ENCODE results near the gene SETD2. TPM values are rescaled to one million over a fixed set of nuclear protein-coding genes. Genes with fewer than 3 reads are reported as not detected.

The SETD2 gene
- total RNA-seq, 1 experiment from 2014 or later = 24.1 TPM

GRCh38 chr3:47158208-47158607, 5.7 kb downstream of the SETD2 start:
- POLR2A ChIA-PET (ENCODE audit: unreplicated experiment) = no interaction called here
- BruUV-seq (replicated peaks) = no TSS peak
- no peaks in the 10 kb centered on the region for H3F3A ChIP-seq (ENCODE audit: low read length, unreplicated experiment)
- H3K9me2 ChIP-seq (replicated peaks; ENCODE audit: low read length) = no peaks in the 10 kb centered on the region
- H2AFZ ChIP-seq (ENCODE audit: low read length) = no peak overlapping the region
- H3K4me1 ChIP-seq (ENCODE audit: insufficient read depth, low read length) = peaks cover 7% of the 10 kb centered on the region; the same call in 1 of the 2 replicates
- TF ChIP-seq CTCF (conservative IDR thresholded peaks at IDR 0.05; ENCODE audit: low read depth, low read length) (no peak), EZH2 (IDR thresholded peaks at IDR 0.05; ENCODE audit: low read length, unreplicated experiment) (no peak), EZH2phosphoT487 (IDR thresholded peaks at IDR 0.05; ENCODE audit: borderline replicate concordance, low read length) (no peak)
- no peaks in the 10 kb centered on the region for H3K36me3 ChIP-seq (ENCODE audit: low read depth, low read length)
- H3K27ac ChIP-seq (ENCODE audit: low read length) = no peak overlapping the region
- peaks cover 100% of the 10 kb centered on the region for H3K79me2 ChIP-seq (ENCODE audit: low read length)
- no peak for DNase-seq
- H3K9me3 ChIP-seq (ENCODE audit: low read length) = no peaks in the 10 kb centered on the region
- intact Hi-C loops (cut with micrococcal nuclease) = no loop called here
- no peak overlapping the region for H3K4me2 ChIP-seq (ENCODE audit: low read length)
- H4K20me1 ChIP-seq (ENCODE audit: low read length) = peaks cover 85% of the 10 kb centered on the region
- no peak overlapping the region for H3K9ac ChIP-seq (ENCODE audit: low read length)
- H3K27me3 ChIP-seq (ENCODE audit: low read length) = no peaks in the 10 kb centered on the region
- CTCF ChIA-PET = no interaction called here
- no peak overlapping the region for H3K4me3 ChIP-seq (ENCODE audit: low read length)
- ATAC-seq = no peak

GRCh38 chr3:47156396-47156795, 7.5 kb downstream of the SETD2 start:
- TF ChIP-seq EZH2 (IDR thresholded peaks at IDR 0.05; ENCODE audit: low read length, unreplicated experiment) (no peak), EZH2phosphoT487 (IDR thresholded peaks at IDR 0.05; ENCODE audit: borderline replicate concordance, low read length) (no peak), CTCF (conservative IDR thresholded peaks at IDR 0.05; ENCODE audit: low read depth, low read length) (no peak)
- ChIA-PET CTCF (no interaction called here), POLR2A (ENCODE audit: unreplicated experiment) (no interaction called here)
- no peaks in the 10 kb centered on the region for H3K9me3 ChIP-seq (ENCODE audit: low read length)
- peaks cover 100% of the 10 kb centered on the region for H3K79me2 ChIP-seq (ENCODE audit: low read length)
- no peaks in the 10 kb centered on the region for H3K27me3 ChIP-seq (ENCODE audit: low read length)
- H3K27ac ChIP-seq (ENCODE audit: low read length) = no peak overlapping the region
- H3K4me3 ChIP-seq (ENCODE audit: low read length) = no peak overlapping the region
- peaks cover 85% of the 10 kb centered on the region for H4K20me1 ChIP-seq (ENCODE audit: low read length)
- H3K4me2 ChIP-seq (ENCODE audit: low read length) = no peak overlapping the region
- H2AFZ ChIP-seq (ENCODE audit: low read length) = no peak overlapping the region
- no peaks in the 10 kb centered on the region for H3K9me2 ChIP-seq (replicated peaks; ENCODE audit: low read length)
- no peaks in the 10 kb centered on the region for H3K36me3 ChIP-seq (ENCODE audit: low read depth, low read length)
- H3K4me1 ChIP-seq (ENCODE audit: insufficient read depth, low read length) = no peaks in the 10 kb centered on the region
- DNase-seq (no peak), ATAC-seq (no peak; the same call in 1 of the 2 replicates)
- no peaks in the 10 kb centered on the region for H3F3A ChIP-seq (ENCODE audit: low read length, unreplicated experiment)
- BruUV-seq (replicated peaks) = no TSS peak
- intact Hi-C loops (cut with micrococcal nuclease) = no loop called here
- H3K9ac ChIP-seq (ENCODE audit: low read length) = no peak overlapping the region

GRCh38 chr3:47152578-47152977, 11.3 kb downstream of the SETD2 start:
- no peak for TF ChIP-seq CTCF (conservative IDR thresholded peaks at IDR 0.05; ENCODE audit: low read depth, low read length)
- no peak for TF ChIP-seq EZH2 (IDR thresholded peaks at IDR 0.05; ENCODE audit: low read length, unreplicated experiment)
- no peak for TF ChIP-seq EZH2phosphoT487 (IDR thresholded peaks at IDR 0.05; ENCODE audit: borderline replicate concordance, low read length)
- ATAC-seq = no peak
- no peaks in the 10 kb centered on the region for H3K9me3 ChIP-seq (ENCODE audit: low read length)
- H3K9ac ChIP-seq (ENCODE audit: low read length) = no peak overlapping the region
- H3F3A ChIP-seq (ENCODE audit: low read length, unreplicated experiment) = no peaks in the 10 kb centered on the region
- no peak overlapping the region for H3K4me3 ChIP-seq (ENCODE audit: low read length)
- no peaks in the 10 kb centered on the region for H3K4me1 ChIP-seq (ENCODE audit: insufficient read depth, low read length)
- H3K27me3 ChIP-seq (ENCODE audit: low read length) = no peaks in the 10 kb centered on the region
- ChIA-PET CTCF (no interaction called here), POLR2A (ENCODE audit: unreplicated experiment) (interaction anchor here (0.7 kb wide), 1 partner anchor 152 kb away, joined by 3 read pairs; no protein-coding TSS in a partner anchor)
- no peak for DNase-seq
- H3K9me2 ChIP-seq (replicated peaks; ENCODE audit: low read length) = no peaks in the 10 kb centered on the region
- no peak overlapping the region for H3K4me2 ChIP-seq (ENCODE audit: low read length)
- no peak overlapping the region for H2AFZ ChIP-seq (ENCODE audit: low read length)
- no peaks in the 10 kb centered on the region for H3K36me3 ChIP-seq (ENCODE audit: low read depth, low read length)
- H4K20me1 ChIP-seq (ENCODE audit: low read length) = peaks cover 72% of the 10 kb centered on the region
- intact Hi-C loops (cut with micrococcal nuclease) = loop anchor here (5.0 kb wide), 1 partner anchor 35 kb away; no protein-coding TSS in a partner anchor
- H3K79me2 ChIP-seq (ENCODE audit: low read length) = peaks cover 100% of the 10 kb centered on the region
- no TSS peak for BruUV-seq (replicated peaks)
- no peak overlapping the region for H3K27ac ChIP-seq (ENCODE audit: low read length)
